IMR-90 (cell line): ENCODE results near the gene RBMS3. TPM values are rescaled to one million over a fixed set of nuclear protein-coding genes. Genes with fewer than 3 reads are reported as not detected.

ENCODE experiments used
- ATAC-seq: fragments of 200-7000 bp; cut with Tn5 transposase; 2 replicates; pipeline ENCODE4 v1.9.1; 2020; ENCODE audit warnings: low read depth, mild to moderate bottlenecking, moderate library complexity
- BruUV-seq: library from RNA; stranded (reverse); fragments of 400-500 nt; replicated peaks from 2 replicates; lab custom pipeline; 2021; lab: Mats Ljungman, UMichigan
- CTCF ChIA-PET: fragments of 300-600 bp; formaldehyde crosslinking; extraction: SDS; loops from one replicate; lab custom pipeline; 2021; ENCODE audit warnings: antibody characterized with exemption; lab: Yijun Ruan, JAX
- POLR2A ChIA-PET: fragments of 300-600 bp; sonication (Branson Sonifier 250); formaldehyde crosslinking; loops from one replicate; lab custom pipeline; 2022; ENCODE audit warnings: antibody characterized with exemption; ENCODE audit not compliant: unreplicated experiment; lab: Charles Lee
- DNase-seq: peaks from one replicate; pipeline ENCODE4 v3.0.0; 2013
- H2AFZ ChIP-seq: replicated peaks from 2 replicates; pipeline ENCODE3; 2013; ENCODE audit warnings: low read length, mild to moderate bottlenecking; ENCODE audit not compliant: poor library complexity
- H2AK5ac ChIP-seq: 2 replicates; pipeline ENCODE4 v1.6.1; 2013; ENCODE audit warnings: low read depth, low read length, inconsistent platforms
- H2AK9ac ChIP-seq: replicated peaks from 2 replicates; pipeline ENCODE3; 2013; ENCODE audit warnings: mild to moderate bottlenecking, low read depth, low read length, moderate library complexity; ENCODE audit not compliant: poor library complexity
- H2BK120ac ChIP-seq: 2 replicates; pipeline ENCODE4 v1.6.1; 2013; ENCODE audit warnings: low read depth, low read length, inconsistent platforms
- H2BK15ac ChIP-seq: 3 replicates; pipeline ENCODE4 v1.6.1; 2013; ENCODE audit warnings: low read depth, low read length, inconsistent platforms
- H2BK20ac ChIP-seq: 2 replicates; pipeline ENCODE4 v1.6.1; 2013; ENCODE audit warnings: low read depth, mild to moderate bottlenecking, inconsistent platforms, low read length, moderate library complexity
- H2BK5ac ChIP-seq: 2 replicates; pipeline ENCODE4 v1.6.1; 2013; ENCODE audit warnings: mild to moderate bottlenecking, low read depth, low read length, inconsistent platforms; ENCODE audit not compliant: poor library complexity, severe bottlenecking
- H3K14ac ChIP-seq: replicated peaks from 2 replicates; pipeline ENCODE4 v1.6.1; 2013; ENCODE audit warnings: low read depth, low read length, inconsistent platforms
- H3K18ac ChIP-seq: 2 replicates; pipeline ENCODE4 v1.6.1; 2013; ENCODE audit warnings: low read depth, low read length, control low read depth
- H3K23ac ChIP-seq: 2 replicates; pipeline ENCODE4 v1.6.1; 2013; ENCODE audit warnings: low read depth, low read length, inconsistent platforms
- H3K27ac ChIP-seq: 2 replicates; pipeline ENCODE4 v1.5.1; 2013; ENCODE audit warnings: mild to moderate bottlenecking, control low read depth, low read length; ENCODE audit not compliant: insufficient read depth
- H3K27me3 ChIP-seq: 2 replicates; pipeline ENCODE4 v1.6.1; 2013; ENCODE audit warnings: low read length; ENCODE audit not compliant: control insufficient read depth, insufficient read depth
- H3K36me3 ChIP-seq: 2 replicates; pipeline ENCODE4 v1.6.1; 2013; ENCODE audit warnings: low read length, mixed read lengths; ENCODE audit not compliant: control insufficient read depth, insufficient read depth
- H3K4ac ChIP-seq: 2 replicates; pipeline ENCODE4 v1.6.1; 2013; ENCODE audit warnings: low read depth, low read length, inconsistent platforms
- H3K4me1 ChIP-seq: 2 replicates; pipeline ENCODE4 v1.6.1; 2013; ENCODE audit warnings: low read length, mixed read lengths; ENCODE audit not compliant: control insufficient read depth, insufficient read depth
- H3K4me2 ChIP-seq: 2 replicates; pipeline ENCODE4 v1.6.1; 2013; ENCODE audit warnings: low read depth, mild to moderate bottlenecking, control low read depth, low read length, moderate library complexity
- H3K4me3 ChIP-seq: 2 replicates; pipeline ENCODE4 v1.5.1; 2013; ENCODE audit warnings: low read depth, mild to moderate bottlenecking, control low read depth, low read length, moderate library complexity; ENCODE audit not compliant: insufficient read depth
- H3K56ac ChIP-seq: 2 replicates; pipeline ENCODE4 v1.6.1; 2013; ENCODE audit warnings: low read length, inconsistent platforms; ENCODE audit not compliant: insufficient read depth; ENCODE audit errors: extremely low read depth
- H3K79me1 ChIP-seq, 2 experiments: 2 replicates each; pipeline ENCODE4 v1.6.1; 2013; ENCODE audit warnings: low read length in 2 of 2, inconsistent platforms in 1 of 2, low read depth in 1 of 2
- H3K9ac ChIP-seq: 2 replicates; pipeline ENCODE4 v1.6.1; 2013; ENCODE audit warnings: low read depth, low read length, control low read depth
- H3K9me1 ChIP-seq: 2 replicates; pipeline ENCODE4 v1.6.1; 2013; ENCODE audit warnings: low read length, inconsistent platforms; ENCODE audit not compliant: insufficient read depth
- H3K9me3 ChIP-seq: 2 replicates; pipeline ENCODE4 v1.6.1; 2013; ENCODE audit warnings: low read length; ENCODE audit not compliant: control insufficient read depth, insufficient read depth
- H4K20me1 ChIP-seq: 2 replicates; pipeline ENCODE4 v1.6.1; 2013; ENCODE audit warnings: low read length, inconsistent platforms; ENCODE audit not compliant: insufficient read depth
- H4K5ac ChIP-seq: 2 replicates; pipeline ENCODE4 v1.6.1; 2013; ENCODE audit warnings: mild to moderate bottlenecking, low read depth, low read length, control low read depth
- H4K8ac ChIP-seq, 2 experiments: 2 replicates each; pipeline ENCODE4 v1.6.1; 2013; ENCODE audit warnings: low read depth in 2 of 2, low read length in 2 of 2, control low read depth in 1 of 2, inconsistent platforms in 1 of 2
- H4K91ac ChIP-seq: 2 replicates; pipeline ENCODE4 v1.6.1; 2013; ENCODE audit warnings: low read depth, low read length, inconsistent platforms; ENCODE audit not compliant: insufficient read depth
- CEBPB ChIP-seq: IDR thresholded peaks from 2 replicates; pipeline ENCODE4 v1.6.1; 2012; ENCODE audit warnings: low read depth, low read length, improper control_type of control experiment
- MXI1 ChIP-seq: IDR thresholded peaks from 2 replicates; pipeline ENCODE4 v1.6.1; 2012; ENCODE audit warnings: low read depth, mild to moderate bottlenecking, low read length, moderate library complexity, borderline replicate concordance
- WGBS, 2 experiments: methylation state at CpG; one replicate each; pipeline versions ENCODE4 v1.1.5 to v1.1.7; 2013; ENCODE audit warnings: missing lambda C conversion rate in 2 of 2; ENCODE audit not compliant: insufficient read length in 1 of 2; ENCODE audit errors: extremely low coverage in 2 of 2; 5-methylcytosine and 5-hydroxymethylcytosine counted together
- dilution Hi-C: fragments of 300-500 bp; cut with HindIII; formaldehyde crosslinking; loops from one replicate; pipeline ENCODE4 v1.14.3; 2018; ENCODE audit warnings: low sequenced_read_pairs; ENCODE audit not compliant: unreplicated experiment
- in situ Hi-C: fragments of 300-500 bp; cut with MboI; formaldehyde crosslinking; loops from 3 replicates; pipeline ENCODE4 v1.14.3; 2019; ENCODE audit warnings: low sequenced_read_pairs, inconsistent platforms, mixed read lengths
- intact Hi-C: fragments of 100-400 bp; cut with micrococcal nuclease; formaldehyde crosslinking; loops from 2 replicates; pipeline ENCODE4 v1.10.0; 2022
- polyA plus RNA-seq, 3 experiments: library from polyadenylated mRNA; depleted of rRNA; stranded (reverse); fragments of >200 nt; gene quantifications; 2 replicates each; pipeline ENCODE4 v1.2.3, GENCODE V29; 2012; ENCODE audit warnings: low replicate concordance in 1 of 3
- total RNA-seq: library from RNA; depleted of rRNA; stranded (reverse); fragments of >200 nt; gene quantifications from 2 replicates; pipeline ENCODE4 v1.2.3, GENCODE V29; 2012
- TF ChIP-seq, protein P1 (sequence below): conservative IDR thresholded peaks from 2 replicates; pipeline ENCODE4 v1.5.1; 2012; ENCODE audit warnings: mild to moderate bottlenecking, low read depth, low read length, improper control_type of control experiment

The RBMS3 gene
- total and polyA plus RNA-seq, 2 of the 4 experiments (the other 2 are of a cell fraction) = 15.2 to 127 TPM

DNA sequence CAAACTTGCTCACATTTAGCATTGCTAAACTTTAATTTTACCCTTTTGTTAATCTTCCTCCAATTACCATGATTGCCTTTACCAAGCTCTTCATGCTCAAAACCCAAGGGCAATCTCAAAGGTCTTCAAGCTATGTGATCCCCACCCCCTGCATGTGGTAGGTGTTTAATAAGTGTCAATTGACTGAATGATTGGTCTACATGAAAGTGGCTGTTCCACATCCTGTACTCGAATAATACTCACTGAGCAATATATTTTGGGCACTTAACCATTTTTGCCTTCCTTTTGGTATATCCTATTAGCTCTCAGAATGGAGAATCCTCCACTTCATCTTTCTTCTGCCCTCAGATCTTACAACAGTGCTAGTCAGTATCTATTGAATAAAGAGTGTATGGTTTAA, 17.1 kb downstream of the RBMS3 start:
- Histone ChIP-seq H3K4me1 (peaks cover 3% of the 10 kb centered on the region), H3K4me3 (no peak overlapping the region), H3K27ac (no peak overlapping the region), H2BK15ac (no peak overlapping the region), H3K56ac (no peak overlapping the region), H3K4ac (no peak overlapping the region), H3K9me3 (no peaks in the 10 kb centered on the region), H3K4me2 (no peak overlapping the region), H4K8ac (no peak overlapping the region), H3K18ac (no peak overlapping the region), H3K36me3 (peaks cover 1% of the 10 kb centered on the region; the same call in 1 of the 2 replicates), H3K79me1 (peaks cover 43 to 48% of the 10 kb centered on the region in 2 experiments), H4K20me1 (peaks cover 3% of the 10 kb centered on the region), H4K5ac (no peak overlapping the region), H3K27me3 (no peaks in the 10 kb centered on the region), H2BK5ac (no peak overlapping the region), H2AK5ac (no peak overlapping the region), H2AK9ac (no peak overlapping the region), H3K9me1 (0 out of 2 replicates have a peak, but pooled peaks cover 3% of the 10 kb centered on the region), H2BK20ac (no peak overlapping the region), H4K91ac (no peak overlapping the region), H2AFZ (no peak overlapping the region), H2BK120ac (no peak overlapping the region), H3K9ac (no peak overlapping the region), H3K14ac (no peak overlapping the region), H3K23ac (no peak overlapping the region)
- DNase-seq (no peak), ATAC-seq (no peak)
- ChIA-PET CTCF (no interaction called here), POLR2A (no interaction called here)
- no peak for TF ChIP-seq CEBPB
- TF ChIP-seq MXI1 = no peak
- TF ChIP-seq, protein P1, sequence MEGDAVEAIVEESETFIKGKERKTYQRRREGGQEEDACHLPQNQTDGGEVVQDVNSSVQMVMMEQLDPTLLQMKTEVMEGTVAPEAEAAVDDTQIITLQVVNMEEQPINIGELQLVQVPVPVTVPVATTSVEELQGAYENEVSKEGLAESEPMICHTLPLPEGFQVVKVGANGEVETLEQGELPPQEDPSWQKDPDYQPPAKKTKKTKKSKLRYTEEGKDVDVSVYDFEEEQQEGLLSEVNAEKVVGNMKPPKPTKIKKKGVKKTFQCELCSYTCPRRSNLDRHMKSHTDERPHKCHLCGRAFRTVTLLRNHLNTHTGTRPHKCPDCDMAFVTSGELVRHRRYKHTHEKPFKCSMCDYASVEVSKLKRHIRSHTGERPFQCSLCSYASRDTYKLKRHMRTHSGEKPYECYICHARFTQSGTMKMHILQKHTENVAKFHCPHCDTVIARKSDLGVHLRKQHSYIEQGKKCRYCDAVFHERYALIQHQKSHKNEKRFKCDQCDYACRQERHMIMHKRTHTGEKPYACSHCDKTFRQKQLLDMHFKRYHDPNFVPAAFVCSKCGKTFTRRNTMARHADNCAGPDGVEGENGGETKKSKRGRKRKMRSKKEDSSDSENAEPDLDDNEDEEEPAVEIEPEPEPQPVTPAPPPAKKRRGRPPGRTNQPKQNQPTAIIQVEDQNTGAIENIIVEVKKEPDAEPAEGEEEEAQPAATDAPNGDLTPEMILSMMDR = no peak
- no CpG with 5 or more reads among the region's 1 CpG for WGBS, 2 experiments
- intact Hi-C loops = no loop called here
- in situ Hi-C loops = no loop called here
- dilution Hi-C loops = no loop called here
- no TSS peak for BruUV-seq
